IMR-90 (cell line): ENCODE measurements around the gene ITSN1. TPM values are rescaled to one million over a fixed set of nuclear protein-coding genes. Genes with fewer than 3 reads are reported as not detected.

Experiments used
- ATAC-seq: fragments of 200-7000 bp; cut with Tn5 transposase; 2 replicates; pipeline ENCODE4 v1.9.1; 2020; ENCODE audit warnings: low read depth, mild to moderate bottlenecking, moderate library complexity
- BruUV-seq: library from RNA; stranded (reverse); fragments of 400-500 nt; replicated peaks from 2 replicates; lab custom pipeline; 2021; lab: Mats Ljungman, UMichigan
- CTCF ChIA-PET: fragments of 300-600 bp; formaldehyde crosslinking; extraction: SDS; loops from one replicate; lab custom pipeline; 2021; ENCODE audit warnings: antibody characterized with exemption; lab: Yijun Ruan, JAX
- POLR2A ChIA-PET: fragments of 300-600 bp; sonication (Branson Sonifier 250); formaldehyde crosslinking; loops from one replicate; lab custom pipeline; 2022; ENCODE audit warnings: antibody characterized with exemption; ENCODE audit not compliant: unreplicated experiment; lab: Charles Lee
- DNase-seq: peaks from one replicate; pipeline ENCODE4 v3.0.0; 2013
- H2AFZ ChIP-seq: replicated peaks from 2 replicates; pipeline ENCODE3; 2013; ENCODE audit warnings: low read length, mild to moderate bottlenecking; ENCODE audit not compliant: poor library complexity
- H2AK5ac ChIP-seq: 2 replicates; pipeline ENCODE4 v1.6.1; 2013; ENCODE audit warnings: low read depth, low read length, inconsistent platforms
- H2AK9ac ChIP-seq: replicated peaks from 2 replicates; pipeline ENCODE3; 2013; ENCODE audit warnings: mild to moderate bottlenecking, low read depth, low read length, moderate library complexity; ENCODE audit not compliant: poor library complexity
- H2BK120ac ChIP-seq: 2 replicates; pipeline ENCODE4 v1.6.1; 2013; ENCODE audit warnings: low read depth, low read length, inconsistent platforms
- H2BK15ac ChIP-seq: 3 replicates; pipeline ENCODE4 v1.6.1; 2013; ENCODE audit warnings: low read depth, low read length, inconsistent platforms
- H2BK20ac ChIP-seq: 2 replicates; pipeline ENCODE4 v1.6.1; 2013; ENCODE audit warnings: low read depth, mild to moderate bottlenecking, inconsistent platforms, low read length, moderate library complexity
- H2BK5ac ChIP-seq: 2 replicates; pipeline ENCODE4 v1.6.1; 2013; ENCODE audit warnings: mild to moderate bottlenecking, low read depth, low read length, inconsistent platforms; ENCODE audit not compliant: poor library complexity, severe bottlenecking
- H3K14ac ChIP-seq: replicated peaks from 2 replicates; pipeline ENCODE4 v1.6.1; 2013; ENCODE audit warnings: low read depth, low read length, inconsistent platforms
- H3K18ac ChIP-seq: 2 replicates; pipeline ENCODE4 v1.6.1; 2013; ENCODE audit warnings: low read depth, low read length, control low read depth
- H3K23ac ChIP-seq: 2 replicates; pipeline ENCODE4 v1.6.1; 2013; ENCODE audit warnings: low read depth, low read length, inconsistent platforms
- H3K27ac ChIP-seq: 2 replicates; pipeline ENCODE4 v1.5.1; 2013; ENCODE audit warnings: mild to moderate bottlenecking, control low read depth, low read length; ENCODE audit not compliant: insufficient read depth
- H3K27me3 ChIP-seq: 2 replicates; pipeline ENCODE4 v1.6.1; 2013; ENCODE audit warnings: low read length; ENCODE audit not compliant: control insufficient read depth, insufficient read depth
- H3K36me3 ChIP-seq: 2 replicates; pipeline ENCODE4 v1.6.1; 2013; ENCODE audit warnings: low read length, mixed read lengths; ENCODE audit not compliant: control insufficient read depth, insufficient read depth
- H3K4ac ChIP-seq: 2 replicates; pipeline ENCODE4 v1.6.1; 2013; ENCODE audit warnings: low read depth, low read length, inconsistent platforms
- H3K4me1 ChIP-seq: 2 replicates; pipeline ENCODE4 v1.6.1; 2013; ENCODE audit warnings: low read length, mixed read lengths; ENCODE audit not compliant: control insufficient read depth, insufficient read depth
- H3K4me2 ChIP-seq: 2 replicates; pipeline ENCODE4 v1.6.1; 2013; ENCODE audit warnings: low read depth, mild to moderate bottlenecking, control low read depth, low read length, moderate library complexity
- H3K4me3 ChIP-seq: 2 replicates; pipeline ENCODE4 v1.5.1; 2013; ENCODE audit warnings: low read depth, mild to moderate bottlenecking, control low read depth, low read length, moderate library complexity; ENCODE audit not compliant: insufficient read depth
- H3K56ac ChIP-seq: 2 replicates; pipeline ENCODE4 v1.6.1; 2013; ENCODE audit warnings: low read length, inconsistent platforms; ENCODE audit not compliant: insufficient read depth; ENCODE audit errors: extremely low read depth
- H3K79me1 ChIP-seq, 2 experiments: 2 replicates each; pipeline ENCODE4 v1.6.1; 2013; ENCODE audit warnings: low read length in 2 of 2, inconsistent platforms in 1 of 2, low read depth in 1 of 2
- H3K9ac ChIP-seq: 2 replicates; pipeline ENCODE4 v1.6.1; 2013; ENCODE audit warnings: low read depth, low read length, control low read depth
- H3K9me1 ChIP-seq: 2 replicates; pipeline ENCODE4 v1.6.1; 2013; ENCODE audit warnings: low read length, inconsistent platforms; ENCODE audit not compliant: insufficient read depth
- H3K9me3 ChIP-seq: 2 replicates; pipeline ENCODE4 v1.6.1; 2013; ENCODE audit warnings: low read length; ENCODE audit not compliant: control insufficient read depth, insufficient read depth
- H4K20me1 ChIP-seq: 2 replicates; pipeline ENCODE4 v1.6.1; 2013; ENCODE audit warnings: low read length, inconsistent platforms; ENCODE audit not compliant: insufficient read depth
- H4K5ac ChIP-seq: 2 replicates; pipeline ENCODE4 v1.6.1; 2013; ENCODE audit warnings: mild to moderate bottlenecking, low read depth, low read length, control low read depth
- H4K8ac ChIP-seq, 2 experiments: 2 replicates each; pipeline ENCODE4 v1.6.1; 2013; ENCODE audit warnings: low read depth in 2 of 2, low read length in 2 of 2, control low read depth in 1 of 2, inconsistent platforms in 1 of 2
- H4K91ac ChIP-seq: 2 replicates; pipeline ENCODE4 v1.6.1; 2013; ENCODE audit warnings: low read depth, low read length, inconsistent platforms; ENCODE audit not compliant: insufficient read depth
- BHLHE40 ChIP-seq: fragments of 150-350 bp; IDR thresholded peaks from 2 replicates; pipeline ENCODE4 v1.6.1; 2016; ENCODE audit warnings: mild to moderate bottlenecking, low read depth, low read length
- CEBPB ChIP-seq: IDR thresholded peaks from 2 replicates; pipeline ENCODE4 v1.6.1; 2012; ENCODE audit warnings: low read depth, low read length, improper control_type of control experiment
- CTCF ChIP-seq: conservative IDR thresholded peaks from 2 replicates; pipeline ENCODE4 v1.5.1; 2012; ENCODE audit warnings: mild to moderate bottlenecking, low read depth, low read length, improper control_type of control experiment
- FOS ChIP-seq: fragments of 150-350 bp; IDR thresholded peaks from 2 replicates; pipeline ENCODE4 v1.6.1; 2016; ENCODE audit warnings: low read depth, low read length
- MAFK ChIP-seq: IDR thresholded peaks from 2 replicates; pipeline ENCODE4 v1.6.1; 2012; ENCODE audit warnings: low read depth, low read length, improper control_type of control experiment
- MXI1 ChIP-seq: IDR thresholded peaks from 2 replicates; pipeline ENCODE4 v1.6.1; 2012; ENCODE audit warnings: low read depth, mild to moderate bottlenecking, low read length, moderate library complexity, borderline replicate concordance
- POLR2A ChIP-seq: IDR thresholded peaks from 2 replicates; pipeline ENCODE4 v1.6.1; 2012; ENCODE audit warnings: mild to moderate bottlenecking, low read depth, low read length
- RAD21 ChIP-seq: IDR thresholded peaks from 2 replicates; pipeline ENCODE4 v1.6.1; 2012; ENCODE audit warnings: low read length, improper control_type of control experiment
- RFX5 ChIP-seq: IDR thresholded peaks from 2 replicates; pipeline ENCODE4 v1.8.0; 2012; ENCODE audit warnings: low read depth, mild to moderate bottlenecking, low read length, moderate library complexity
- WGBS, 2 experiments: methylation state at CpG; one replicate each; pipeline versions ENCODE4 v1.1.5 to v1.1.7; 2013; ENCODE audit warnings: missing lambda C conversion rate in 2 of 2; ENCODE audit not compliant: insufficient read length in 1 of 2; ENCODE audit errors: extremely low coverage in 2 of 2; 5-methylcytosine and 5-hydroxymethylcytosine counted together
- dilution Hi-C: fragments of 300-500 bp; cut with HindIII; formaldehyde crosslinking; loops from one replicate; pipeline ENCODE4 v1.14.3; 2018; ENCODE audit warnings: low sequenced_read_pairs; ENCODE audit not compliant: unreplicated experiment
- in situ Hi-C: fragments of 300-500 bp; cut with MboI; formaldehyde crosslinking; loops from 3 replicates; pipeline ENCODE4 v1.14.3; 2019; ENCODE audit warnings: low sequenced_read_pairs, inconsistent platforms, mixed read lengths
- intact Hi-C: fragments of 100-400 bp; cut with micrococcal nuclease; formaldehyde crosslinking; loops from 2 replicates; pipeline ENCODE4 v1.10.0; 2022
- polyA plus RNA-seq, 3 experiments: library from polyadenylated mRNA; depleted of rRNA; stranded (reverse); fragments of >200 nt; gene quantifications; 2 replicates each; pipeline ENCODE4 v1.2.3, GENCODE V29; 2012; ENCODE audit warnings: low replicate concordance in 1 of 3
- total RNA-seq: library from RNA; depleted of rRNA; stranded (reverse); fragments of >200 nt; gene quantifications from 2 replicates; pipeline ENCODE4 v1.2.3, GENCODE V29; 2012

Gene ITSN1
- total and polyA plus RNA-seq, 2 of the 4 experiments (the other 2 are of a cell fraction), result 45.4 to 62.0 TPM

GRCh38 chr21:33634254-33634653, 8.0 kb upstream of the ITSN1 start:
- no peak overlapping the region for H2AK9ac ChIP-seq
- peaks cover 5% of the 10 kb centered on the region; the same call in 1 of the 2 replicates for H3K36me3 ChIP-seq
- H4K8ac ChIP-seq, result no peak overlapping the region
- no peaks in the 10 kb centered on the region for H3K4me1 ChIP-seq
- H2BK5ac ChIP-seq, result no peak overlapping the region
- H3K27ac ChIP-seq, result no peak overlapping the region
- no peak overlapping the region for H3K9ac ChIP-seq
- no peak overlapping the region for H2AFZ ChIP-seq
- no peak overlapping the region for H2BK20ac ChIP-seq
- H3K9me1 ChIP-seq, result no peaks in the 10 kb centered on the region
- no peaks in the 10 kb centered on the region for H3K27me3 ChIP-seq
- no peak overlapping the region for H2BK15ac ChIP-seq
- H3K9me3 ChIP-seq, result no peaks in the 10 kb centered on the region
- no peak overlapping the region for H4K5ac ChIP-seq
- H4K91ac ChIP-seq, result no peak overlapping the region
- BruUV-seq, result no TSS peak
- H3K4me2 ChIP-seq, result no peak overlapping the region
- no peak overlapping the region for H2BK120ac ChIP-seq
- H3K4me3 ChIP-seq, result no peak overlapping the region
- H3K56ac ChIP-seq, result no peak overlapping the region
- DNase-seq (no peak), ATAC-seq (no peak)
- H3K4ac ChIP-seq, result no peak overlapping the region
- POLR2A ChIA-PET, result no interaction called here
- CTCF ChIA-PET, result no interaction called here
- no peaks in the 10 kb centered on the region for H4K20me1 ChIP-seq
- H2AK5ac ChIP-seq, result no peak overlapping the region
- H3K14ac ChIP-seq, result no peak overlapping the region
- H3K79me1 ChIP-seq, result peaks cover 19 to 41% of the 10 kb centered on the region in 2 experiments
- dilution Hi-C loops, result no loop called here
- intact Hi-C loops, result no loop called here
- no CpG with 5 or more reads among the region's 2 CpGs for WGBS, 2 experiments
- no peak for TF ChIP-seq CTCF
- TF ChIP-seq BHLHE40, result no peak
- no peak for TF ChIP-seq FOS
- TF ChIP-seq POLR2A, result no peak
- TF ChIP-seq MAFK, result no peak
- TF ChIP-seq RAD21, result no peak
- TF ChIP-seq CEBPB, result no peak
- TF ChIP-seq RFX5, result no peak
- no peak for TF ChIP-seq MXI1
- H3K23ac ChIP-seq, result no peak overlapping the region
- in situ Hi-C loops, result no loop called here
- H3K18ac ChIP-seq, result no peak overlapping the region
